GM21528 (cell line): ENCODE measurements around the gene CSF3R.

Experiments used
- ATAC-seq: cut with Tn5 transposase; IDR thresholded peaks from one replicate; pipeline ENCODE4 v1.9.1; 2021; ENCODE audit warnings: mild to moderate bottlenecking, moderate library complexity; ENCODE audit not compliant: unreplicated experiment, low FRiP score

Gene CSF3R

GRCh38 chr1:36463803-36464604, 18.7 kb downstream of the CSF3R start, which contains the start of gene MRPS15:
Gene MRPS15, minus strand, starts transcription at chr1:36464384. Its CDS starts 109 bp downstream, at chr1:36464275.
- peak; percentile 90 for ATAC-seq

GRCh38 chr1:36463463-36463802, 19.3 kb downstream of the CSF3R start:
- peak; percentile 5 for ATAC-seq

GRCh38 chr1:36458910-36459309, 23.8 kb downstream of the CSF3R start:
- no peak for ATAC-seq

- no peak for ATAC-seq
Observed at GRCh38 chr1:36457691-36458090, 25.0 kb downstream of the CSF3R start.

GRCh38 chr1:36456391-36456928, 26.3 kb downstream of the CSF3R start:
- no peak for ATAC-seq

- no peak for ATAC-seq
Observed at GRCh38 chr1:36455386-36455785, 27.3 kb downstream of the CSF3R start.

- no peak for ATAC-seq
Observed at GRCh38 chr1:36453600-36454388, 28.9 kb downstream of the CSF3R start.

GRCh38 chr1:36453051-36453450, 29.7 kb downstream of the CSF3R start:
- ATAC-seq: no peak

GRCh38 chr1:36450919-36451305, 31.8 kb downstream of the CSF3R start:
- ATAC-seq: no peak

GRCh38 chr1:36450270-36450918, 32.3 kb downstream of the CSF3R start, which contains the start of gene OSCP1:
Gene OSCP1, minus strand, starts transcription at chr1:36450451. Its CDS starts 82 bp downstream, at chr1:36450369.
- ATAC-seq: peak; percentile 97

GRCh38 chr1:36448530-36449056, 34.1 kb downstream of the CSF3R start:
- no peak for ATAC-seq

GRCh38 chr1:36447450-36447849, 35.3 kb downstream of the CSF3R start:
- no peak for ATAC-seq

- ATAC-seq: no peak
Observed at GRCh38 chr1:36446746-36447145, 36.0 kb downstream of the CSF3R start.

GRCh38 chr1:36446271-36446670, 36.4 kb downstream of the CSF3R start:
- ATAC-seq: no peak

- ATAC-seq: no peak
Observed at GRCh38 chr1:36443297-36443696, 39.4 kb downstream of the CSF3R start.

GRCh38 chr1:36442337-36442736, 40.4 kb downstream of the CSF3R start:
- no peak for ATAC-seq

- ATAC-seq: no peak
Observed at GRCh38 chr1:36440646-36441045, 42.1 kb downstream of the CSF3R start.

GRCh38 chr1:36440044-36440443, 42.7 kb downstream of the CSF3R start:
- ATAC-seq: no peak

- no peak for ATAC-seq
Observed at GRCh38 chr1:36438715-36439114, 44.0 kb downstream of the CSF3R start.

GRCh38 chr1:36436821-36437220, 45.9 kb downstream of the CSF3R start:
- ATAC-seq: no peak

GRCh38 chr1:36433102-36433501, 49.6 kb downstream of the CSF3R start:
- ATAC-seq: no peak
